PC-3 (cell line): Measurements from ENCODE around the gene TRPV5. TPM values are rescaled to one million over a fixed set of nuclear protein-coding genes. Genes with fewer than 3 reads are reported as not detected.

ENCODE experiments used
- ATAC-seq: fragments of 200-7000 bp; cut with Tn5 transposase; 2 replicates; pipeline ENCODE4 v1.9.1; 2020; ENCODE audit warnings: mild to moderate bottlenecking, moderate library complexity
- BruUV-seq: library from RNA; stranded (reverse); fragments of 400-500 nt; replicated peaks from 2 replicates; lab custom pipeline; 2021; lab: Mats Ljungman, UMichigan
- CTCF ChIA-PET: fragments of 300-600 bp; sonication (Branson Sonifier 250); formaldehyde crosslinking; loops from one replicate; lab custom pipeline; 2022; ENCODE audit warnings: antibody characterized with exemption; lab: Charles Lee
- POLR2A ChIA-PET: fragments of 300-600 bp; sonication (Branson Sonifier 250); formaldehyde crosslinking; loops from one replicate; lab custom pipeline; 2022; ENCODE audit warnings: antibody characterized with exemption; ENCODE audit not compliant: unreplicated experiment; lab: Charles Lee
- DNase-seq: peaks from one replicate; pipeline ENCODE4 v3.0.0-alpha.2; 2015
- H2AFZ ChIP-seq: fragments of 300-600 bp; sonication (generic); 2 replicates; pipeline ENCODE4 v1.6.0; 2016; ENCODE audit warnings: antibody characterized with exemption, low read length
- H3F3A ChIP-seq: fragments of 300-600 bp; sonication (generic); one replicate; pipeline ENCODE4 v1.6.0; 2017; ENCODE audit warnings: antibody characterized with exemption, low read length, control low read depth, mild to moderate bottlenecking; ENCODE audit not compliant: unreplicated experiment
- H3K27ac ChIP-seq: fragments of 300-600 bp; sonication (generic); 2 replicates; pipeline ENCODE4 v1.5.1; 2016; ENCODE audit warnings: mild to moderate bottlenecking, low read length
- H3K27me3 ChIP-seq: fragments of 300-600 bp; sonication (generic); 2 replicates; pipeline ENCODE4 v1.6.1; 2016; ENCODE audit warnings: low read length, mixed read lengths
- H3K36me3 ChIP-seq: fragments of 300-600 bp; sonication (generic); 2 replicates; pipeline ENCODE4 v1.6.1; 2016; ENCODE audit warnings: low read depth, mixed run types, low read length, mixed read lengths
- H3K4me1 ChIP-seq: fragments of 300-600 bp; sonication (generic); 2 replicates; pipeline ENCODE4 v1.5.1; 2016; ENCODE audit warnings: low read length; ENCODE audit not compliant: insufficient read depth
- H3K4me2 ChIP-seq: fragments of 300-600 bp; sonication (generic); 2 replicates; pipeline ENCODE4 v1.6.0; 2016; ENCODE audit warnings: low read length
- H3K4me3 ChIP-seq: fragments of 300-600 bp; sonication (generic); 2 replicates; pipeline ENCODE4 v1.5.1; 2016; ENCODE audit warnings: mild to moderate bottlenecking, low read length, mixed read lengths
- H3K79me2 ChIP-seq: fragments of 300-600 bp; sonication (generic); 2 replicates; pipeline ENCODE4 v1.6.1; 2017; ENCODE audit warnings: low read length, mixed read lengths
- H3K9ac ChIP-seq: fragments of 300-600 bp; sonication (generic); 2 replicates; pipeline ENCODE4 v1.6.0; 2016; ENCODE audit warnings: mild to moderate bottlenecking, low read length
- H3K9me2 ChIP-seq: fragments of 300-600 bp; sonication (generic); replicated peaks from 2 replicates; pipeline ENCODE4 v1.6.1; 2016; ENCODE audit warnings: mixed run types, low read length, mixed read lengths
- H3K9me3 ChIP-seq: fragments of 300-600 bp; sonication (generic); 2 replicates; pipeline ENCODE4 v1.6.1; 2016; ENCODE audit warnings: low read length, mixed read lengths
- H4K20me1 ChIP-seq: fragments of 300-600 bp; sonication (generic); 2 replicates; pipeline ENCODE4 v1.6.1; 2016; ENCODE audit warnings: low read length, mixed read lengths
- EZH2 ChIP-seq: fragments of 300-600 bp; sonication (generic); IDR thresholded peaks from one replicate; pipeline ENCODE4 v1.6.1; 2017; ENCODE audit warnings: antibody characterized with exemption, mild to moderate bottlenecking, low read length; ENCODE audit not compliant: unreplicated experiment
- EZH2phosphoT487 ChIP-seq: fragments of 300-600 bp; sonication (generic); IDR thresholded peaks from 2 replicates; pipeline ENCODE4 v1.6.1; 2018; ENCODE audit warnings: mild to moderate bottlenecking, antibody characterized with exemption, low read length, borderline replicate concordance
- intact Hi-C: fragments of 100-400 bp; cut with micrococcal nuclease; formaldehyde crosslinking; loops from 2 replicates; pipeline ENCODE4 v1.9.0; 2023
- total RNA-seq: library from RNA; depleted of rRNA; stranded (reverse); fragments of >200 nt; gene quantifications from 2 replicates; pipeline ENCODE4 v1.2.3, GENCODE V29; 2014
- TF ChIP-seq, protein P1 (sequence below): fragments of 300-600 bp; sonication (generic); conservative IDR thresholded peaks from 2 replicates; pipeline ENCODE4 v1.5.1; 2017; ENCODE audit warnings: antibody characterized with exemption, low read depth, mild to moderate bottlenecking, low read length

TRPV5 gene
- total RNA-seq, 1 experiment from 2014 or later, result not detected

DNA sequence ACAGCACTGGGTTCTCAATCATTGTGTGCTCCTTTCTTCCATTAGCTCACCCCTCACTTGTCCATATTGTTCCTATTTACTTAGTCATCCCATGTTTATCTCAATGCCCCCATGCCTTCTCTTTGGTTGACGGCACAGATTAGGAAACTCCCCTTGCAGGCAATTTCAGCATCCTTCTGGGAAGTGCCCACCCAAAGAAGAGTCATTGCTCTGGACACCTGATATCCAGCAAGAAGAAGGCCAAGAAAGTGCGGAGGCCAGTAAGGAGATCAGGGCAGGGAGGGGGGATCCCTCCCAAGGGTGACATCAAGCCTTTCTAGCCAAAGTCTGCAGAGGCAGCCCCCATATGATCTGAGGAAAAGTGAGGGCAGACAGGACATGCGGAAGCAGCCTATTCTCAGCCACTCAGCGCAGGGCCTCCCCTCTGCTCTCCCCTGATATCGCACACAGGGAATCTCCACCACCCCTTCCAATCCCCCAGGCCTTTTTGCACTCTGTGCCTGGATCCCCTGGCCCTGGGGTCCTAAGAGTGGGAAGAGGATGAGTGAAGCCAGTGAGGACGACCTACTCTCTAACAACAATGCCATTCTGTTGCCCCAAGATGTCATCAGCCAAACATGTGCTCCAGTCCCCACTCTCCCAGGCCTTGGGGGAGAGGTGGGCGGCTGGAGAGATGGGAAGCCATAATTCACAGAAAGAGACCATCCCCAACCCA is 49.8 kb downstream of the TRPV5 start:
- intact Hi-C loops, result no loop called here
- H2AFZ ChIP-seq, result no peak overlapping the region
- no peaks in the 10 kb centered on the region for H3K79me2 ChIP-seq
- no peak for TF ChIP-seq EZH2phosphoT487
- TF ChIP-seq, protein P1, sequence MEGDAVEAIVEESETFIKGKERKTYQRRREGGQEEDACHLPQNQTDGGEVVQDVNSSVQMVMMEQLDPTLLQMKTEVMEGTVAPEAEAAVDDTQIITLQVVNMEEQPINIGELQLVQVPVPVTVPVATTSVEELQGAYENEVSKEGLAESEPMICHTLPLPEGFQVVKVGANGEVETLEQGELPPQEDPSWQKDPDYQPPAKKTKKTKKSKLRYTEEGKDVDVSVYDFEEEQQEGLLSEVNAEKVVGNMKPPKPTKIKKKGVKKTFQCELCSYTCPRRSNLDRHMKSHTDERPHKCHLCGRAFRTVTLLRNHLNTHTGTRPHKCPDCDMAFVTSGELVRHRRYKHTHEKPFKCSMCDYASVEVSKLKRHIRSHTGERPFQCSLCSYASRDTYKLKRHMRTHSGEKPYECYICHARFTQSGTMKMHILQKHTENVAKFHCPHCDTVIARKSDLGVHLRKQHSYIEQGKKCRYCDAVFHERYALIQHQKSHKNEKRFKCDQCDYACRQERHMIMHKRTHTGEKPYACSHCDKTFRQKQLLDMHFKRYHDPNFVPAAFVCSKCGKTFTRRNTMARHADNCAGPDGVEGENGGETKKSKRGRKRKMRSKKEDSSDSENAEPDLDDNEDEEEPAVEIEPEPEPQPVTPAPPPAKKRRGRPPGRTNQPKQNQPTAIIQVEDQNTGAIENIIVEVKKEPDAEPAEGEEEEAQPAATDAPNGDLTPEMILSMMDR, result no peak
- no peak for TF ChIP-seq EZH2
- H3K4me2 ChIP-seq, result no peak overlapping the region
- H3K9me2 ChIP-seq, result no peaks in the 10 kb centered on the region
- H3K27me3 ChIP-seq, result peaks cover 16% of the 10 kb centered on the region
- DNase-seq (no peak), ATAC-seq (no peak)
- no peaks in the 10 kb centered on the region for H4K20me1 ChIP-seq
- no peak overlapping the region for H3K4me3 ChIP-seq
- no peaks in the 10 kb centered on the region for H3K9me3 ChIP-seq
- no peak overlapping the region for H3K9ac ChIP-seq
- ChIA-PET CTCF (no interaction called here), POLR2A (no interaction called here)
- peaks cover 11% of the 10 kb centered on the region; the same call in 1 of the 2 replicates for H3K4me1 ChIP-seq
- no peaks in the 10 kb centered on the region for H3K36me3 ChIP-seq
- H3K27ac ChIP-seq, result no peak overlapping the region
- BruUV-seq, result no TSS peak
- H3F3A ChIP-seq, result no peaks in the 10 kb centered on the region

DNA sequence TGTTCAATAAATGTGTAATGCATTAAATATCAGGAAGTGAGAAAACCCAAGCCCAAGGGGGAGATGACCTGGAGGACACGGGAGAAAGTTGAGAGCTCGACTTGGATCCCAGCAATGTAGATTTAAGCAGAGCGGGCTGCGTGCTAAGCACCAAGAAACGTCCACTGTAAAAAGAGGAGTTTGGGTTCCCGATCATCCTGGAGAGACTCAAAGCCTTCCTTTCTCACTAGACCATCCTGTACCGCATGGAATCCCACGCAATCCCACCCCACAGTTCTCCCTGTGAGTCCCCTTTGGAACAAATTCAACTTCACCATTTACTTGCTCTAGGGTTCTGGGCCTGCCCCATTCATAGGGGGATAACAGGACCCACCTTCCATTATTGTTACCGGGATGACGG is 50.4 kb downstream of the TRPV5 start:
- Histone ChIP-seq H3K36me3 (no peaks in the 10 kb centered on the region), H3K27ac (no peak overlapping the region), H3K4me2 (no peak overlapping the region), H3K79me2 (no peaks in the 10 kb centered on the region), H3K27me3 (peaks cover 22% of the 10 kb centered on the region), H2AFZ (no peak overlapping the region), H4K20me1 (no peaks in the 10 kb centered on the region), H3K9ac (no peak overlapping the region), H3F3A (no peaks in the 10 kb centered on the region), H3K4me3 (no peak overlapping the region), H3K4me1 (0 out of 2 replicates have a peak, but pooled peaks cover 8% of the 10 kb centered on the region), H3K9me3 (no peaks in the 10 kb centered on the region), H3K9me2 (no peaks in the 10 kb centered on the region)
- ChIA-PET POLR2A (no interaction called here), CTCF (no interaction called here)
- no peak for TF ChIP-seq EZH2
- TF ChIP-seq, protein P1, result no peak
- no peak for TF ChIP-seq EZH2phosphoT487
- intact Hi-C loops, result no loop called here
- no TSS peak for BruUV-seq
- DNase-seq, result no peak
- ATAC-seq, result no peak

DNA sequence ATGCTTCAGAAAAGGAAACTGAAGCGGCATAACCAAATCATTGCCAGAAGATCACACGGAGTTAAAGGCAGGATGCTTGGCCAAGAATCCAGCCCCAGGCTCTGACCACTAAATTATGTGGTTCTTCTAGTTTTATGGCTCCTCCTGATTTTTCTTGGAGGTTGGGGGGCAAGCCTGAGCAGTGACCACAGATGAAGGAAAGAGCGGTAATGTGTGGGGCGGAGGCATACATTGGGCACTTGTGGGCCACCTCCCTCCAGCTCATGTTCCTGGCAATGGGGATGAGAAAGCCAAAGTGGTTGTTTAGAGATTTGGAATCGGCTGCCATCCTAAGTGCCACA is 51.2 kb downstream of the TRPV5 start:
- Histone ChIP-seq H3K9me3 (no peaks in the 10 kb centered on the region), H3K36me3 (no peaks in the 10 kb centered on the region), H3K4me2 (no peak overlapping the region), H3K4me3 (no peak overlapping the region), H3K79me2 (no peaks in the 10 kb centered on the region), H3K4me1 (0 out of 2 replicates have a peak, but pooled peaks cover 8% of the 10 kb centered on the region), H3K9me2 (no peaks in the 10 kb centered on the region), H3F3A (no peaks in the 10 kb centered on the region), H2AFZ (no peak overlapping the region), H3K9ac (no peak overlapping the region), H3K27me3 (peaks cover 22% of the 10 kb centered on the region), H4K20me1 (no peaks in the 10 kb centered on the region), H3K27ac (no peak overlapping the region)
- BruUV-seq, result no TSS peak
- ATAC-seq, result no peak
- TF ChIP-seq, protein P1, result no peak
- TF ChIP-seq EZH2phosphoT487, result no peak
- no peak for TF ChIP-seq EZH2
- POLR2A ChIA-PET, result no interaction called here
- intact Hi-C loops, result no loop called here
- no peak for DNase-seq
- CTCF ChIA-PET, result no interaction called here
